GM21360 (cell line): ENCODE data around the gene LRP5.

Source experiments
- ATAC-seq: cut with Tn5 transposase; IDR thresholded peaks from one replicate; pipeline ENCODE4 v1.9.1; 2021; ENCODE audit warnings: mild to moderate bottlenecking, moderate library complexity; ENCODE audit not compliant: unreplicated experiment

Gene LRP5

GRCh38 chr11:68308068-68308467 lies 4.3 kb upstream of the LRP5 start:
- ATAC-seq = no peak

GRCh38 chr11:68309621-68310185 lies 2.7 kb upstream of the LRP5 start:
- ATAC-seq = no peak

- no peak for ATAC-seq
Observed at GRCh38 chr11:68311160-68312116, 953 bp upstream of the LRP5 start.

- ATAC-seq = no peak
Observed at GRCh38 chr11:68312780-68313573, 586 bp downstream of the LRP5 start.

- ATAC-seq = no peak
Observed at GRCh38 chr11:68313574-68314202, 1.3 kb downstream of the LRP5 start.

- no peak for ATAC-seq
Observed at GRCh38 chr11:68314203-68315170, 2.1 kb downstream of the LRP5 start.

GRCh38 chr11:68315171-68315920 lies 3.0 kb downstream of the LRP5 start:
- no peak for ATAC-seq

- ATAC-seq = no peak
Observed at GRCh38 chr11:68317147-68317785, 4.9 kb downstream of the LRP5 start.

GRCh38 chr11:68321293-68322051 lies 9.1 kb downstream of the LRP5 start:
- no peak for ATAC-seq

- ATAC-seq = no peak
Observed at GRCh38 chr11:68322052-68322430, 9.7 kb downstream of the LRP5 start.

GRCh38 chr11:68324241-68324640 lies 11.8 kb downstream of the LRP5 start:
- no peak for ATAC-seq

- ATAC-seq = no peak
Observed at GRCh38 chr11:68324695-68325094, 12.3 kb downstream of the LRP5 start.

- no peak for ATAC-seq
Observed at GRCh38 chr11:68325183-68325906, 13.0 kb downstream of the LRP5 start.

GRCh38 chr11:68325907-68326220 lies 13.5 kb downstream of the LRP5 start:
- ATAC-seq = no peak

GRCh38 chr11:68326334-68327215 lies 14.2 kb downstream of the LRP5 start:
- ATAC-seq = no peak

- ATAC-seq = no peak
Observed at GRCh38 chr11:68327586-68328370, 15.4 kb downstream of the LRP5 start.
